Endodermal cell (in vitro differentiated cells): Measurements from ENCODE around the gene ADCY2. TPM values are rescaled to one million over a fixed set of nuclear protein-coding genes. Genes with fewer than 3 reads are reported as not detected.
A peak's percentile ranks its signal among the peaks of the same experiment; 100 is the strongest.

Experiments used
- DNase-seq: peaks from one replicate; pipeline ENCODE4 v3.0.0-alpha.2; 2017
- H3K27ac ChIP-seq: 2 replicates; pipeline ENCODE4 v1.5.1; 2013; ENCODE audit warnings: mild to moderate bottlenecking, low read depth, low read length, moderate library complexity
- H3K27me3 ChIP-seq: 2 replicates; pipeline ENCODE4 v1.6.1; 2013; ENCODE audit warnings: mild to moderate bottlenecking, low read length, moderate library complexity; ENCODE audit not compliant: insufficient read depth, control insufficient read depth, poor library complexity, severe bottlenecking
- H3K36me3 ChIP-seq: 2 replicates; pipeline ENCODE4 v1.7.0; 2013; ENCODE audit warnings: mild to moderate bottlenecking, low read length, moderate library complexity; ENCODE audit not compliant: control insufficient read depth, insufficient read depth
- H3K4me1 ChIP-seq: one replicate; pipeline ENCODE4 v1.7.0; 2013; ENCODE audit warnings: low read length; ENCODE audit not compliant: control insufficient read depth, insufficient read depth
- H3K4me3 ChIP-seq: 2 replicates; pipeline ENCODE4 v1.5.1; 2013; ENCODE audit warnings: mild to moderate bottlenecking, low read length, moderate library complexity
- H3K9ac ChIP-seq: 2 replicates; pipeline ENCODE4 v1.6.1; 2013; ENCODE audit warnings: mild to moderate bottlenecking, low read length, moderate library complexity; ENCODE audit not compliant: poor library complexity, severe bottlenecking; ENCODE audit errors: extremely low read depth
- H3K9me3 ChIP-seq: 2 replicates; pipeline ENCODE4 v1.6.1; 2013; ENCODE audit warnings: mild to moderate bottlenecking, low read length, moderate library complexity; ENCODE audit not compliant: control insufficient read depth
- H3K27ac Mint-ChIP-seq: 2 replicates; pipeline ENCODE4 v1.8.0; 2020; ENCODE audit warnings: mixed read lengths
- H3K27me3 Mint-ChIP-seq: 2 replicates; pipeline ENCODE4 v1.8.0; 2021; ENCODE audit warnings: mild to moderate bottlenecking, mixed read lengths; ENCODE audit not compliant: insufficient read depth
- H3K36me3 Mint-ChIP-seq: 2 replicates; pipeline ENCODE4 v1.8.0; 2020; ENCODE audit warnings: low read depth, mixed read lengths
- H3K4me1 Mint-ChIP-seq: 2 replicates; pipeline ENCODE4 v1.8.0; 2020; ENCODE audit warnings: mixed read lengths
- H3K4me3 Mint-ChIP-seq: 2 replicates; pipeline ENCODE4 v1.8.0; 2020; ENCODE audit warnings: mild to moderate bottlenecking, moderate library complexity, mixed read lengths
- H3K9me3 Mint-ChIP-seq: 2 replicates; pipeline ENCODE4 v1.8.0; 2020; ENCODE audit warnings: mild to moderate bottlenecking, mixed read lengths
- CTCF ChIP-seq: fragments of 200-600 bp; sonication (generic); conservative IDR thresholded peaks from 2 replicates; pipeline ENCODE4 v1.5.0; 2021; ENCODE audit warnings: antibody characterized with exemption, mild to moderate bottlenecking
- whole genome bisulfite sequencing, 2 experiments: methylation state at CpG; one replicate each; pipeline versions ENCODE4 v1.1.5 to v1.1.7; 2013; ENCODE audit warnings: missing lambda C conversion rate in 2 of 2, mixed read lengths in 1 of 2; ENCODE audit not compliant: insufficient coverage in 1 of 2, insufficient read length in 1 of 2; 5-methylcytosine and 5-hydroxymethylcytosine counted together
- total RNA-seq, 2 donors: library from RNA; stranded (reverse); fragmentation: NEBNext Ultra II Directional in 1 of 2; extraction: Animal tissue kit (Norgen Biotek cat#: 25700) in 1 of 2; gene quantifications; 2 replicates in 1 of 2; 3 replicates in 1 of 2; pipeline ENCODE4 v1.2.1, GENCODE V29; 2021

Gene ADCY2
- total RNA-seq, 2 donors from 2014 or later, result 61.5 to 63.2 TPM

GRCh38 chr5:7852988-7853387, 457.1 kb downstream of the ADCY2 start:
- no peak overlapping the region for H3K4me3 ChIP-seq
- peaks cover 32% of the 10 kb centered on the region for H3K27me3 ChIP-seq
- no peak overlapping the region for H3K4me3 Mint-ChIP-seq
- DNase-seq, result no peak
- peaks cover 14% of the 10 kb centered on the region for H3K9me3 Mint-ChIP-seq
- 95 to 100% methylated on average over 1 to 2 of the region's 2 CpGs for WGBS, 2 experiments
- H3K27ac Mint-ChIP-seq, result no peak overlapping the region
- H3K36me3 Mint-ChIP-seq, result peaks cover 1% of the 10 kb centered on the region
- no peak overlapping the region for H3K27ac ChIP-seq
- H3K36me3 ChIP-seq, result peaks cover under 1% of the 10 kb centered on the region
- peaks cover 3% of the 10 kb centered on the region for H3K4me1 Mint-ChIP-seq
- peaks cover 32% of the 10 kb centered on the region for H3K27me3 Mint-ChIP-seq
- H3K9ac ChIP-seq, result no peak overlapping the region
- H3K9me3 ChIP-seq, result peaks cover 13% of the 10 kb centered on the region
- H3K4me1 ChIP-seq, result no peaks in the 10 kb centered on the region
- TF ChIP-seq CTCF, result no peak

- peaks cover 12% of the 10 kb centered on the region for H3K36me3 Mint-ChIP-seq
- no peak for DNase-seq
- H3K27me3 Mint-ChIP-seq, result peaks cover 16% of the 10 kb centered on the region
- no peak for TF ChIP-seq CTCF
- H3K27ac Mint-ChIP-seq, result no peak overlapping the region
- Histone ChIP-seq H3K4me1 (no peaks in the 10 kb centered on the region), H3K36me3 (peaks cover 14% of the 10 kb centered on the region), H3K9me3 (peaks cover 13% of the 10 kb centered on the region), H3K9ac (no peak overlapping the region), H3K4me3 (no peak overlapping the region), H3K27ac (no peak overlapping the region), H3K27me3 (peaks cover 13% of the 10 kb centered on the region)
- H3K4me1 Mint-ChIP-seq, result no peaks in the 10 kb centered on the region
- 86% methylated on average over 2 to 3 of the region's 3 CpGs for WGBS, 2 experiments
- peaks cover 14% of the 10 kb centered on the region for H3K9me3 Mint-ChIP-seq
- no peak overlapping the region for H3K4me3 Mint-ChIP-seq
Measured at GRCh38 chr5:7855611-7856010, 459.7 kb downstream of the ADCY2 start.

GRCh38 chr5:7856855-7857254, 460.9 kb downstream of the ADCY2 start:
- H3K4me1 ChIP-seq, result no peaks in the 10 kb centered on the region
- WGBS, 2 experiments, result 97% methylated on average over 2 of the region's 2 CpGs; no CpG with 5 or more reads in 1 of the 2 experiments
- peak; percentile 95 for TF ChIP-seq CTCF
- H3K4me1 Mint-ChIP-seq, result no peaks in the 10 kb centered on the region
- H3K27ac ChIP-seq, result no peak overlapping the region
- peaks cover 24% of the 10 kb centered on the region for H3K36me3 ChIP-seq
- H3K27ac Mint-ChIP-seq, result no peak overlapping the region
- H3K27me3 ChIP-seq, result peaks cover 6% of the 10 kb centered on the region
- H3K9me3 ChIP-seq, result peaks cover 13% of the 10 kb centered on the region
- no peak overlapping the region for H3K9ac ChIP-seq
- H3K9me3 Mint-ChIP-seq, result peaks cover 11% of the 10 kb centered on the region
- H3K27me3 Mint-ChIP-seq, result peaks cover 8% of the 10 kb centered on the region
- H3K36me3 Mint-ChIP-seq, result peaks cover 21% of the 10 kb centered on the region
- H3K4me3 Mint-ChIP-seq, result no peak overlapping the region
- peak; percentile 79 for DNase-seq
- H3K4me3 ChIP-seq, result no peak overlapping the region
